Measurements from ENCODE around the gene HERC5.

HERC5 gene

DNA sequence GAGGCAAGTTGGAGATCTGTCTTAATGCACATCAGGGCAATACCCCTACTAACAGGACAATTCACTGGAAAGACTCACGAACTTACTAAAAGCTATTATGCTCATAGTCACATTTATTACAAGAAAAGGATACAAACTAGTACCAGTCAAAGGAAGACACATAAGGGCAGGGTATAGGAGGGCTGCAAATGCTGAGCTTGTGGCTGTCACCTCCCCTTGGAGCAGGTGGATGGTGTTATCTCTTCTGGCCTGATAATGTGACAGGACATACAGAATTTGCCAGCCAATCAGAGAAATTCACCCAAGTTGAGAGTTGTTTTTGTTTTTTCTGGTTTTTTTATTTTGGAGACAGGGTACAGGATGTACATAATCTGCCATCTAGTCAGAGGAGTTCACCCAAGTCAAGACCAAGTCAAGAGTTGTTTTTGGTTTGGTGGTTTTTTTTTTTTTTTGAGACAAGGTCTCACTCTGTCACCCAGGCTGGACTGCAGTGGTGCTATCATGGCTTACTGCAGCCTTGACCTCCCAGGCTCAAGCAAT lies 8.8 kb downstream of the HERC5 start:
- Mint-ChIP-seq H3K27me3 (ENCODE audit: low read depth) (peaks cover 5% of the 10 kb centered on the region), H3K27ac (no peak overlapping the region), H3K4me1 (no peaks in the 10 kb centered on the region), H3K36me3 (ENCODE audit: low read depth) (peaks cover 9% of the 10 kb centered on the region), H3K9me3 (no peaks in the 10 kb centered on the region), H3K4me3 (no peak overlapping the region)
- TF ChIP-seq, protein P1, sequence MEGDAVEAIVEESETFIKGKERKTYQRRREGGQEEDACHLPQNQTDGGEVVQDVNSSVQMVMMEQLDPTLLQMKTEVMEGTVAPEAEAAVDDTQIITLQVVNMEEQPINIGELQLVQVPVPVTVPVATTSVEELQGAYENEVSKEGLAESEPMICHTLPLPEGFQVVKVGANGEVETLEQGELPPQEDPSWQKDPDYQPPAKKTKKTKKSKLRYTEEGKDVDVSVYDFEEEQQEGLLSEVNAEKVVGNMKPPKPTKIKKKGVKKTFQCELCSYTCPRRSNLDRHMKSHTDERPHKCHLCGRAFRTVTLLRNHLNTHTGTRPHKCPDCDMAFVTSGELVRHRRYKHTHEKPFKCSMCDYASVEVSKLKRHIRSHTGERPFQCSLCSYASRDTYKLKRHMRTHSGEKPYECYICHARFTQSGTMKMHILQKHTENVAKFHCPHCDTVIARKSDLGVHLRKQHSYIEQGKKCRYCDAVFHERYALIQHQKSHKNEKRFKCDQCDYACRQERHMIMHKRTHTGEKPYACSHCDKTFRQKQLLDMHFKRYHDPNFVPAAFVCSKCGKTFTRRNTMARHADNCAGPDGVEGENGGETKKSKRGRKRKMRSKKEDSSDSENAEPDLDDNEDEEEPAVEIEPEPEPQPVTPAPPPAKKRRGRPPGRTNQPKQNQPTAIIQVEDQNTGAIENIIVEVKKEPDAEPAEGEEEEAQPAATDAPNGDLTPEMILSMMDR (IDR thresholded peaks at IDR 0.05; ENCODE audit: unreplicated experiment in 3 of 3) = no peak

DNA sequence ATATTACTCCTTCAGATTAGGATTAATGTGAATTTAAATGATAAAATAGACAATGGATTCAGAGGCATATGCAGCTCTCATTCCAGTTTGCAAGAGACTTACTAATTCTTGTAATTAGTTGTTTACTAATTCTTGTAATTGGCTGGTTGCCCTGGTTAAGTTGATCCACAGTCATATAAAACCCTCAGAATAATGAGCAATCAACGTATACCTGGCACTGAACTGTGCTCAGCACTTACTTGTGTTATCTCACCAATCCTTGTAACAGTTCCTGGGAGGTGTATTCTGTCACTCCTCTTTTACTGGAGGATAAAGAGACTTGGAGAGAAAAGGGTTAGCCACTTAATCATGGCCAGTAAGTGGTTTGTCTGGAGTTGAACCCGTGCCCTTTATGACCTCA lies 10.5 kb downstream of the HERC5 start:
- no peaks in the 10 kb centered on the region for H3K4me1 Mint-ChIP-seq
- H3K27me3 Mint-ChIP-seq (ENCODE audit: low read depth) = no peaks in the 10 kb centered on the region
- peaks cover 9% of the 10 kb centered on the region for H3K36me3 Mint-ChIP-seq (ENCODE audit: low read depth)
- H3K27ac Mint-ChIP-seq = no peak overlapping the region
- TF ChIP-seq, protein P1 (IDR thresholded peaks at IDR 0.05; ENCODE audit: unreplicated experiment in 3 of 3) = no peak
- no peaks in the 10 kb centered on the region for H3K9me3 Mint-ChIP-seq
- no peak overlapping the region for H3K4me3 Mint-ChIP-seq

DNA sequence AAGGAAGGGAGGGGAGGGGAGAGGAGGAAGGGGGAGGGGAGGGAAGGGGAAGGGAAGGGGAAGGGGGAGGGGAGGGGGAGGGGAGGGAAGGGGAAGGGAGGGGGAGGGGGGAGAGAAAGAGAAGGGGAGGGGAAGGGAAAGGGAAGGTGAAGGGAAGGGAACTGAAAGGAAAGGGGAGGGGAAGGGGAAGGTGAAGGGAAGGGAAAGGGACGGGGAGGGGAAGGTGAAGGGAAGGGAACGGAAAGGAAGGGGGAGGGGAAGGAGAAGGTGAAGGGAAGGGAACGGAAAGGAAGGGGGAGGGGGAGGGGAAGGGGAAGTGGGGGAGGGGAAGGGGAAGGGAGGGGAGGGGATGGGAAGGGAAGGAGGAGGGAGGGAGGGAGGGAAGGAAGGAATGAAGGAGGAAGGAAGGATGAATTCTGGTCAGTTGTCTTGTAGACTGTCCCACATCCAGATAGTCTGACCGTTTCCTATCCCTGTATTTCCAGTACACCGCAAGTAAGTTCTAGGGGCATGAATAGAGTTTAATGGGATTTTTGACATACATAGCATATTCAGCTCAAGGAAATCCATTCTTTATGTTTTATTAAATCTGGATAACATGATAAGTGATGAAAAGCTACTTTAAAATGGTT lies 20.4 kb downstream of the HERC5 start:
- TF ChIP-seq, protein P1 (IDR thresholded peaks at IDR 0.05; ENCODE audit: unreplicated experiment in 3 of 3) = no peak
- no peak overlapping the region for H3K27ac Mint-ChIP-seq
- H3K9me3 Mint-ChIP-seq = no peaks in the 10 kb centered on the region
- no peaks in the 10 kb centered on the region for H3K27me3 Mint-ChIP-seq (ENCODE audit: low read depth)
- no peaks in the 10 kb centered on the region for H3K36me3 Mint-ChIP-seq (ENCODE audit: low read depth)
- no peaks in the 10 kb centered on the region for H3K4me1 Mint-ChIP-seq
- no peak overlapping the region for H3K4me3 Mint-ChIP-seq

DNA sequence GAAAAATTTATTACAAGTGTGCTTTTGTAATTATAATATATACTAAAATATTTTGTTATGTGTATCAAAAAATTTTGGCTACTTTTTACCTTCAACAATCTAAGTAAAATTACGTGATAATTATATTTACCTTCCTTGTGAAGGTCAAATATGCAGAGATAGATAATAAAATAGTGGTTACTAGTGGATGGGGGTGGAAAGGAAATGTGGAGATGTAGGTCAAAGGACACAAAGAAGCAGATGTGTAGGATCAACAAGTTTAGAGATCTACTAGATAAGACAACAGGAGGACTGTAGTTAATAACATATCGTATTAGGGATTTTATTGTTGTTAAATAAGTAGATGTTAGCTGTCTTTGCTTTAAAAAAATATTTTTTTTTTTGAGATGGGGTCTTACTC lies 21.3 kb downstream of the HERC5 start:
- Mint-ChIP-seq H3K9me3 (no peaks in the 10 kb centered on the region), H3K27ac (no peak overlapping the region), H3K4me3 (no peak overlapping the region), H3K36me3 (ENCODE audit: low read depth) (no peaks in the 10 kb centered on the region), H3K27me3 (ENCODE audit: low read depth) (no peaks in the 10 kb centered on the region), H3K4me1 (no peaks in the 10 kb centered on the region)
- TF ChIP-seq, protein P1 (IDR thresholded peaks at IDR 0.05; ENCODE audit: unreplicated experiment in 3 of 3) = no peak

DNA sequence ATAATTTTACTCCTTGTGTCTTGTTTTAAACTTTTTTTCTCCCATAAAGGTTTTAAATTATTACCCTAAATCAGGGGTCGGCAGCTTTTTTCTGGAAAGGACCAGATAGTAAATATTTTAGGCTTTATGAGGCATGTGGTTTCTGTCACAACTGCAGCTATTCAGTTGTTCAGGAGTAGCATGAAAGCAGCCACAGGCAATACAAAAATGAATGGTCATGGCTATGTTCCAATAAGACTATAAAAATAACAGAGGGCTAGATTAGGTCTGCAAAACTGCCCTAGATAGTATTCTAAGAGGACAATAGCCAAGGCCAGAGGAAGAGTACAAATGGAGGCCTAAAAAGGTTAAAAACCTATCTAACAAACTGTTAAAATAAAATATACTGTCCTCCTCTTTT lies 24.6 kb downstream of the HERC5 start:
- H3K4me3 Mint-ChIP-seq = no peak overlapping the region
- TF ChIP-seq, protein P1 (IDR thresholded peaks at IDR 0.05; ENCODE audit: unreplicated experiment in 3 of 3) = no peak
- no peaks in the 10 kb centered on the region for H3K9me3 Mint-ChIP-seq
- H3K36me3 Mint-ChIP-seq (ENCODE audit: low read depth) = no peaks in the 10 kb centered on the region
- H3K27me3 Mint-ChIP-seq (ENCODE audit: low read depth) = no peaks in the 10 kb centered on the region
- no peaks in the 10 kb centered on the region for H3K4me1 Mint-ChIP-seq
- H3K27ac Mint-ChIP-seq = peak overlapping the region in 2 of 3 experiments; percentile 27 to 73

Measured in nephron (organoid).